ENCODE results near the gene LDB1.

- no peak for TF ChIP-seq CTCF (IDR thresholded peaks at IDR 0.05; ENCODE audit: insufficient read depth, low read length)
- TF ChIP-seq POLR2AphosphoS5 (IDR thresholded peaks at IDR 0.05; ENCODE audit: low read depth), result no peak
- no peak for TF ChIP-seq REST (IDR thresholded peaks at IDR 0.05; ENCODE audit: insufficient replicate concordance, low read depth)
These were observed 29.4 kb downstream of the LDB1 start for GRCh38 chr10:102090772-102091171.
